ENCODE data around the gene ULBP3.

Gene ULBP3

DNA sequence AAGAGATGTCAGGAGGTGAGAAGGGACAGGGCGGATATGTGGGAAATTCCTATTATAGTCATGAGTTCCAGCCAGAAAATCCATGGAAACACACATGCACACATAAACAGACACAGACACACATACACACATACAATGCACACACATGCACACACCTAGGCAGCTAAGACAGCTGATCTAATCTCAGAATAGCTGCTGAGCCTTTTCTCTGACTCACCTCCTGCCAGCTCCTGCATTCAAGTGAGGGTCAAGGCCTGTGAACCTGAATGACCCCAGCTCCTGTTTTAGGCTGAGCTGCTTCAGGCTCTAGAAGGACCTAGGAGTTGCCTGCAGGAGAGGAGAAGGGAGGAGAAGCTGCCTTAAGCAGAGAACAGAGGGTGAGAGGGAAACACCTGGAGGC, 22.0 kb downstream of the ULBP3 start:
- Histone ChIP-seq H3K4me2 (ENCODE audit: low read length) (no peak overlapping the region), H3K9me3 (ENCODE audit: insufficient read depth, low read length) (no peaks in the 10 kb centered on the region), H3K4me3 (ENCODE audit: low read length) (no peak overlapping the region), H3K9ac (ENCODE audit: low read length) (no peak overlapping the region), H3K27ac (ENCODE audit: low read length) (no peak overlapping the region), H3K4me1 (ENCODE audit: low read length) (no peaks in the 10 kb centered on the region), H3K36me3 (replicated peaks; ENCODE audit: low read depth, low read length) (no peaks in the 10 kb centered on the region), H4K20me1 (ENCODE audit: insufficient read depth, low read length) (no peaks in the 10 kb centered on the region), H3K27me3 (ENCODE audit: low read depth, low read length) (no peaks in the 10 kb centered on the region), H3K79me2 (ENCODE audit: low read length) (no peaks in the 10 kb centered on the region), H2AFZ (ENCODE audit: low read depth, low read length) (no peak overlapping the region)
- TF ChIP-seq, protein P1, sequence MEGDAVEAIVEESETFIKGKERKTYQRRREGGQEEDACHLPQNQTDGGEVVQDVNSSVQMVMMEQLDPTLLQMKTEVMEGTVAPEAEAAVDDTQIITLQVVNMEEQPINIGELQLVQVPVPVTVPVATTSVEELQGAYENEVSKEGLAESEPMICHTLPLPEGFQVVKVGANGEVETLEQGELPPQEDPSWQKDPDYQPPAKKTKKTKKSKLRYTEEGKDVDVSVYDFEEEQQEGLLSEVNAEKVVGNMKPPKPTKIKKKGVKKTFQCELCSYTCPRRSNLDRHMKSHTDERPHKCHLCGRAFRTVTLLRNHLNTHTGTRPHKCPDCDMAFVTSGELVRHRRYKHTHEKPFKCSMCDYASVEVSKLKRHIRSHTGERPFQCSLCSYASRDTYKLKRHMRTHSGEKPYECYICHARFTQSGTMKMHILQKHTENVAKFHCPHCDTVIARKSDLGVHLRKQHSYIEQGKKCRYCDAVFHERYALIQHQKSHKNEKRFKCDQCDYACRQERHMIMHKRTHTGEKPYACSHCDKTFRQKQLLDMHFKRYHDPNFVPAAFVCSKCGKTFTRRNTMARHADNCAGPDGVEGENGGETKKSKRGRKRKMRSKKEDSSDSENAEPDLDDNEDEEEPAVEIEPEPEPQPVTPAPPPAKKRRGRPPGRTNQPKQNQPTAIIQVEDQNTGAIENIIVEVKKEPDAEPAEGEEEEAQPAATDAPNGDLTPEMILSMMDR (IDR thresholded peaks at IDR 0.05; ENCODE audit: low read depth, low read length), result no peak
- TF ChIP-seq EZH2phosphoT487 (IDR thresholded peaks at IDR 0.05; ENCODE audit: low read depth), result no peak

DNA sequence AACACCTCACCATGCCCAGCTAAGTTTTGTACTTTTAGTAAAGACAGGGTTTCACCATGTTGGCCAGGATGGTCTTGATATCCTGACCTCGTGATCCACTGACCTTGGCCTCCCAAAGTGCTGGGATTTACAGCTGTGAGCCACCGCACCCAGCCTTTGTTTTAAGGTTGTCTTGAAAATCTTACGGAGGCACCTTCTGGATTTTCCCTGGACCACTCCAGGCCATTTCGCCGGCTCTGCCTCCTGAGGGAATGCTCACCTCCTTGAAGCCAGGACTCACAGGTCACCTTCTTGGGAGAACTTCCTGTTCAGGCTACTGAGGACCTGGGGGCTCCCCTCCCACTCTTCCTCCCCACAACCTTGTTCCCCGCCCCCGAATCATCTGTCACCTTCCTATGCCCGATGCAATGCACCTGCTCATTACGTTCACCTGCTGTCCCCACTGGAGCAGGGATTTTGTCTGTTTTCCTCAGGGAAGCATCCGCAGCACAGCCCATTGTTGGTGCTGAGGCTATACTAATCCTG, 24.2 kb downstream of the ULBP3 start:
- Histone ChIP-seq H3K79me2 (ENCODE audit: low read length) (no peaks in the 10 kb centered on the region), H3K4me1 (ENCODE audit: low read length) (no peaks in the 10 kb centered on the region), H3K9me3 (ENCODE audit: insufficient read depth, low read length) (no peaks in the 10 kb centered on the region), H3K27ac (ENCODE audit: low read length) (no peak overlapping the region), H3K36me3 (replicated peaks; ENCODE audit: low read depth, low read length) (no peaks in the 10 kb centered on the region), H3K27me3 (ENCODE audit: low read depth, low read length) (peaks cover 4% of the 10 kb centered on the region; the same call in 1 of the 2 replicates), H3K9ac (ENCODE audit: low read length) (no peak overlapping the region), H2AFZ (ENCODE audit: low read depth, low read length) (no peak overlapping the region), H3K4me3 (ENCODE audit: low read length) (no peak overlapping the region), H3K4me2 (ENCODE audit: low read length) (no peak overlapping the region), H4K20me1 (ENCODE audit: insufficient read depth, low read length) (no peaks in the 10 kb centered on the region)
- TF ChIP-seq, protein P1 (IDR thresholded peaks at IDR 0.05; ENCODE audit: low read depth, low read length), result no peak
- TF ChIP-seq EZH2phosphoT487 (IDR thresholded peaks at IDR 0.05; ENCODE audit: low read depth), result no peak

DNA sequence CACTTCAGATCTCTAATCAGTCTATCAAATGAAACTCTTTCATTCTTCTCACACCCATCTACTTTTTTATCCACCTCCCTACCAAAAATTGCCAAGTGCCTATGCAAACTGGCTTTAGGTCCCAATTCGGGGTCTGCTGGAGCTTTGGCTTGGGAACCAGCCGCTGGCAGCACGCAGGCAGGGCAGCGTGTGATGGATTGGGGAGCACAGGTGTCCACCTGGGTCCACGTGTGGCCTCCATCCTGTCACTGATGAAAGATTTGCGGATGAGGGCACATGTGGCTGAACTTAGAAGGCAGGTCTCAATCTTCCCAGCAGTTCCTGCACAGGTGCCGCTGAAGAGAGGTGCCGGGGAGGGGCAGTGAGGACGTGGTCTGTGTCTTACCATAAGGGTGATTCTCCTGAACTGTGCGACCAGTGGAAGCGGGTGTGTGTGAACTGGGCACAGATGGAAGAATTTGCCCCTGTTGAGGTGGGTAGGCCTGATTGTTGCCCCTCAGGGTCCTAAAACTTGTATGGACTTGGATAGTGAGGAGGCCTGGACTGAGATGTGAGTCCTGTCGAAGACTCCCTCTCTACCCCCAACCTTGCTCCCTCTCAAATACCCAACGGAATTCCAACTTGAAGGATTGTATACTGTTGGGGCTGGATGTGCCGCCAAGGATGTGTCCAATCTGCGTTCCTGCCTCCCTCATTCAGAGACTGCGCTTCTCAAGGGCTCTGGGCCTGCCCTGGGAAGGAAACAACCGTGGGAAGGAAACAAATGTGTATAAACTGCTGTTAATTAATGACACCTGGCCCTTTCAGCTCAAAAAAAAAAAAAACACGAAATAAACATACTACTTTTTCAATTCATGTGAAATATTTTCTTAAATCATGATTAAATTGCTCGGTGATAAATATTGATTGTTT, 25.2 kb downstream of the ULBP3 start:
- no peak overlapping the region for H2AFZ ChIP-seq (ENCODE audit: low read depth, low read length)
- H3K27ac ChIP-seq (ENCODE audit: low read length), result no peak overlapping the region
- TF ChIP-seq EZH2phosphoT487 (IDR thresholded peaks at IDR 0.05; ENCODE audit: low read depth), result no peak
- TF ChIP-seq, protein P1 (IDR thresholded peaks at IDR 0.05; ENCODE audit: low read depth, low read length), result no peak
- H3K4me3 ChIP-seq (ENCODE audit: low read length), result no peak overlapping the region
- H3K27me3 ChIP-seq (ENCODE audit: low read depth, low read length), result peaks cover 7% of the 10 kb centered on the region; the same call in 1 of the 2 replicates
- no peaks in the 10 kb centered on the region for H3K79me2 ChIP-seq (ENCODE audit: low read length)
- H3K4me1 ChIP-seq (ENCODE audit: low read length), result no peaks in the 10 kb centered on the region
- H3K36me3 ChIP-seq (replicated peaks; ENCODE audit: low read depth, low read length), result no peaks in the 10 kb centered on the region
- no peaks in the 10 kb centered on the region for H4K20me1 ChIP-seq (ENCODE audit: insufficient read depth, low read length)
- no peaks in the 10 kb centered on the region for H3K9me3 ChIP-seq (ENCODE audit: insufficient read depth, low read length)
- H3K4me2 ChIP-seq (ENCODE audit: low read length), result no peak overlapping the region
- no peak overlapping the region for H3K9ac ChIP-seq (ENCODE audit: low read length)

DNA sequence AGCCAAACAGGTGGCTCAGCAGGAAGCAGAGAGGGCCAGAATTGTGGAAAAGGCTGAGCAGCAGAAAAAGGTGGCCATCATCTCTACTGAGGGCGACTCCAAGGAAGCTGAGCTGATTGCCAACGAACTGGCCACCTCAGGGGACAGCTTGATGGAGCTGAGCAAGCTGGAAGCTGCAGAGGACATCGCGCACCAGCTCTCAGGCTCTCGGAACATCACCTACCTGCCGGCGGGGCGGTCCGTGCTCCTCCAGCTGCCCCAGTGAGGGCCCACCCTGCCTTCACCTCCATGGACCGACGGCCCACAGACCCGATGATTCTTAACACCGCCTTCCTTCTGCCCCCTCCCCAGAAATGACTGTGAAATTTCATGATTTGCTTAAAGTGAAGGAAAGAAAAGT, 25.8 kb downstream of the ULBP3 start:
- H3K79me2 ChIP-seq (ENCODE audit: low read length), result no peaks in the 10 kb centered on the region
- no peaks in the 10 kb centered on the region for H4K20me1 ChIP-seq (ENCODE audit: insufficient read depth, low read length)
- H3K4me1 ChIP-seq (ENCODE audit: low read length), result no peaks in the 10 kb centered on the region
- peaks cover 7% of the 10 kb centered on the region; the same call in 1 of the 2 replicates for H3K27me3 ChIP-seq (ENCODE audit: low read depth, low read length)
- no peak overlapping the region for H3K9ac ChIP-seq (ENCODE audit: low read length)
- no peaks in the 10 kb centered on the region for H3K36me3 ChIP-seq (replicated peaks; ENCODE audit: low read depth, low read length)
- H3K4me3 ChIP-seq (ENCODE audit: low read length), result no peak overlapping the region
- TF ChIP-seq EZH2phosphoT487 (IDR thresholded peaks at IDR 0.05; ENCODE audit: low read depth), result no peak
- TF ChIP-seq, protein P1 (IDR thresholded peaks at IDR 0.05; ENCODE audit: low read depth, low read length), result no peak
- no peak overlapping the region for H3K4me2 ChIP-seq (ENCODE audit: low read length)
- no peak overlapping the region for H2AFZ ChIP-seq (ENCODE audit: low read depth, low read length)
- H3K27ac ChIP-seq (ENCODE audit: low read length), result no peak overlapping the region
- no peaks in the 10 kb centered on the region for H3K9me3 ChIP-seq (ENCODE audit: insufficient read depth, low read length)
